GM19099 (cell line): ENCODE measurements around the gene INPP5A.

Source experiments
- POLR2A ChIP-seq: IDR thresholded peaks from 3 replicates; pipeline ENCODE4 v1.6.1; 2011; ENCODE audit warnings: low read depth; ENCODE audit not compliant: insufficient read length; ENCODE audit errors: extremely low read depth

The INPP5A gene

DNA sequence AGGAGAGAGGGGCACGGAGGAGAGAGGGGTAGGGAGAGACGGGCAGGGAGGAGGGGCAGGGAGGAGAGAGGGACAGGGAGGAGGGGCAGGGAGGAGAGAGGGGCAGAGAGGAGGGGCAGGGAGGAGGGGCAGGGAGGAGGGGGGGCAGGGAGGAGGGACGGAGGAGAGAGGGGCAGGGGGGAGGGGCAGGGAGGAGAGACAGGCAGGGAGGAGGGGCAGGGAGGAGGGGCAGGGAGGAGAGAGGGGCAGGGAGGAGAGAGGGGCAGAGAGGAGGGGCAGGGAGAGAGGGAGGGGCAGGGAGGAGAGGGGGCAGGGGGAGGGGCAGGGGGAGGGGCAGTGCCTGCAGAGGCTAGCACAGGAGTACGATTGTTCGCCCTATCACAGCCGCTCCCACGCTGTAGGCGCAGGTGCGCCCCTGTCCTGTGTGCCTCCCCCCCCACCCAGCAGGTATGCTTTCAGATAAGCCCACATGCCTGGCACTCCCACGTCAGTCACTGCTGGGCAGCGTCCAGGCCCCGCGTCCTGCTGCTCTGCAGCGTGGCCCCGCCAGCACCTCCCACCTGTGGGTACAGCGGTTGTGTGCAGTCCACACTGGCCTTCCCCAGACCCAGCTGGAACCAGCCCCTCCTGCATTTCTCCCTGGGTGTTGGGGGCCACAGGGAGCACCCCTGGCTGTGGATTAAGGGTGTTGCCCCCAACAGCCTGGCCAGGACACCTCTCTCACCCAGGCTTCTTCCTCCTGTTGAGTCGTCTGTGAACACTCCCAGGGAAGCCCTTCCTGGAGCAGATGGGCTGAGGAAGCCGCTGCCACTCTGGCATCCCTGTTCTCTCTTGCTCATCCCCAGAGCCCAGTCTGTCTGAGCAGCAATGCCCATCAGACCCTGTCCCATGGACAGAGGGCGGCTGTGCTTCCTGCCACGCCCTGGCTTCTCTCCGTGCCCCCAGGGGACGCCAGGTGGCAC is 237.6 kb downstream of the INPP5A start:
- TF ChIP-seq POLR2A = no peak

DNA sequence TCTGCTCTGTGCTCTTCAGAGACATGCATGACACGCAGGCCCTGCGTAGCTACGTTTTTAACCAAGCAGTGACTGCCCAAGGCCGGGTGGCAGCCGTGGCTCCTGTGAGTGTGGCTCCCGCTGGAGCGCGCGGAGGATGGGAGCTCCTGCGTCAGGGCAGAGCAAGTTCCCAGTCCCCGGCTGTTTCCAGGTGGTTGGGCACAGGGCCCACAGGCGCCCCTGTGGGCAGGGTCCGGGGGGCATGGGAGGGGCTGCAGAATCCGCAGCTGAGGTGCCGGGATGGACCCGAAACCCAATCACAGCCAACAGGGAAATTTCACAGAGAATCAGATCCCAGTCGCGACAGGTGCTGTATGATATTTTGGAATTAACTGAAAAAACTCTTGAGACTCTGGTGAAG is 238.6 kb downstream of the INPP5A start:
- no peak for TF ChIP-seq POLR2A

DNA sequence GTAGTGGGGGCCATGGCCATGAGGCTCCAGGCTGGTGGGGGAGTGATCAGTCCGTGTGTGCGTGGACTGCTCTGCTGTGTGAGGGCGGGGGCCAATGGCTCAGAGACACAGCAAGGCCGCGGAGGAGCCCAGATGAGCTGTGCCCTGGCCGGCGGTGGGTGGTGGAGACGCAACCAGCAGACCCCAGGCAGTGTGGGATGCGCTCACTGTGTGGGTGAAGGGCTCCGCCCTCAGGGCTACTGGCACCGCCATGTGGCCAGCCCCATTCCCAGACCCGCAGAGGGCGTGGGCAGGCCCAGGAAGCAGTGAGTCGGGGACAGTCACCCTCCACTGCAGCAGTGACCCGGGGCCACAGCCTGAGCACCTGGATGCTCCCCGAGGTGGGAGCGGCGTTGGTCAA is 239.2 kb downstream of the INPP5A start:
- no peak for TF ChIP-seq POLR2A

DNA sequence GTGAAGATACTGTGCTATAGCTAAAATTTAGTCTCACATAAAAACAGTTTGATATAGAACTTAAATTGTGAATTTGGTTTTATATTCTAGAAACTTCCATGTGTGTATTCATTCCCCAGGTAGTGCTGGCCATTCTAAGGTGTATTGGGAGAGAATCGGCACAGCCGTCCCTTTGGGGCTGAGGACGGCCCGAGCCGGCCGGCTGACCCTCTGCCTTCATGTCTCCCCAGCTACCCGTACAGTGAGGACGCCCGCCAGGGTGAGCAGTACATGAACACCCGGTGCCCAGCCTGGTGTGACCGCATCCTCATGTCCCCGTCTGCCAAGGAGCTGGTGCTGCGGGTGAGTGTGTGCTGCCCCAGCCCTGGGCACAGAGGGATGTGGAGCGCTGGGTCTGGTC is 239.9 kb downstream of the INPP5A start:
- TF ChIP-seq POLR2A = no peak

DNA sequence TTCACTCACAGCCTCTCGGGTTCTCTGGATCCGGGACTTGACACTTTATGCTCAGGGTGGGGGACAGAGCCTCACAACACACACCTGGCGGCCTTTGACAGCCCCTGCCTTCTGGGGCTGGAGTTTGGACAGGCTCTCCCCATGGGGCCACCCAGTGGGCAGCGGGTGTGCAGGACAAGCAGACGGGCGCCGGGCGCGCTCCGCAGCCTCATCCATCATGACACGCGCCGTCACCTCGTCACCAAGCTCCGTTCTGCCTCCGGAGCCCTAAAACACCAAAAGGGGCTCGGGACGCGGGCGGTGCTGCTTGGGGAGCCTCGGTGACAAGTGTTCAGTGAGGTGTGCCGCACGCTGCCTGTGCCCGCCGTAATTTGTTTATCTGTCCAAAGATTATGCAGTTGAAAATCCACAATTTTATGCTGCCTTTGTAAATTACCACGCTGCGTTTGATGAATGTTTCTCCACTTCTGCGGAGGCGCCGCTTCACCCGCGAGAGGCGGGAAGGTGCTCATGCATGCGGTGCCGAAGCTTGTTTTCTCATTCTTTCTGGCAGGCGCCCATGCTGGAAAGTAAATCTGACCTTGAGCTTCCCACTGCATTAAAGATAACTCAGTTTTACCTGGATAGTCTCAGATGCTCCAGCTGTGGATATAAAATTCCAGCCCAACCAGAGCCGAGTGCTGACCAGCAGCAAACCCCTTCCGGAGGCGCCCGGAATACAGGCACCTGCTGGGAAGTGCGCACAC is 242.1 kb downstream of the INPP5A start:
- no peak for TF ChIP-seq POLR2A

DNA sequence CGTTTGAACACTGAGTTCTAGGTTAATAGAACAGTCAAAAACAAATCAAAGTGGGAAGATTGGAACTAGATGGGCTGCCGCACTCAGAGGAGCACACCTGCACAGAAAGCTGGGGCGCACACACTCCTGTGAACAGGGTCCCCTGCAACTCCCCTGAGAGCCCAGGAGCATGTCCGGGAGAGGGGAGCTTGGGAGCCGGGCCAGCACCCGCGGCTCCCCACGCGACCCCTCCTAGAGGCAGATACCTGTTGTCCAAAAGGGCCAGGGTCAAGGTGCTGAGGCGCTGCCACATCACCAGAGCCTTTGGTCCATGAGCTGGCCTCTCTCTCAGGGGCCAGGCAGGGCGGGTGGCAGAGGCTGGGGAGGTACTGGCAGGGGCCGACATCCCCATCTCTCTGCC is 242.8 kb downstream of the INPP5A start:
- no peak for TF ChIP-seq POLR2A

DNA sequence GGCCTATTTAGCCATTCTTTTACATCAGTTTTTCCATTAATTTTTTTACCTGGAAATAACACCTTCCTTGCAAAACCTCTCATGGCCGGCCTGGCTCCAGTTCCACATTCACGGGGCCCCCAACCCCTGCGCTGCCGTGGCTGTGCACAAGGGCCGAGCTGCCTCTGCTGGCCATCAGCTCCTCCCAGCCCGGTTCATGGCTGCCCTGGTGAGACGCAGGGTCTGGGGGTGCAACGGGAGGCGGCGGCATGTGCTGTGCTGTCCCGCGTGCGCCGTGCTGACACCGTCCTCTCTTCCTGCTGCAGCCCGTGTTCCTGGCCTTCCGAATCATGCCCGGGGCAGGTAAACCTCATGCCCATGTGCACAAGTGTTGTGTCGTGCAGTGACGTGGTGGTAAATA is 244.0 kb downstream of the INPP5A start:
- no peak for TF ChIP-seq POLR2A

DNA sequence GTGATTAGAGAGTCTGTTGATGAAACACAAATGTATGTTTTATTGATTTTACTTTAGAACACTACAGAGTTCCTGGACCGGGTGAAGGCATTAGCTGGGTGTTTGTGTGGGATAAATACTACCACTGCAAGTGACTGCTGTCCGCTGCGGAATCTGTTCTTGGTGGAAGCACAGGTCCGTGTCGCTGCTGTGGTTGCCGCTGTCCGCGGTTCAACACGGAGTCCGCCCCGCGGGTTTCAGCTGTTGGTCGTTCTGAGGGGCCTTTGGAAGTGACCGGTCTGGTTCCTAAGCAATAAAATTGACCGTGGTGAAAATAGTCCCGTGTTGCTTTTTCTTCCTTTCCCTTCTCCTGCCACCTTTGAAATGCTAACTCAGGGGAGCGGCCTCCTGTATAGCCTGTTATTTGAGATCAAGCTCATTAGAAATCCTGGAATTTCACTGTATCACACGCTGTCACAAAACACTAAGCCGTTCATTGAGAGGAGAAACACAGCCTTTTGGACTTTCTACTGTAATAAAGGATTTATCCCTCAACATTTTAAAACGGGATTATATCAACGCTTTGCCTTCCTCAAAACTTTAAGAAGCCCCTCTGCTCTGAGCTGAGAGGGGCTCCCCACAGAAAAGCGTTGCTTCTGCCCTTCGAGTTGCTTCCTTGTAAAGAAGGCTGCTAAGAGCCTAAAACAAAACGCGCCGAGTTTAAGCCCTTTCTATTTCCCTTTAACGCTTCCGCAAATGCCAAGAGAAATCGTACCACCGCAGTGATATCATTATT is 245.8 kb downstream of the INPP5A start:
- no peak for TF ChIP-seq POLR2A

DNA sequence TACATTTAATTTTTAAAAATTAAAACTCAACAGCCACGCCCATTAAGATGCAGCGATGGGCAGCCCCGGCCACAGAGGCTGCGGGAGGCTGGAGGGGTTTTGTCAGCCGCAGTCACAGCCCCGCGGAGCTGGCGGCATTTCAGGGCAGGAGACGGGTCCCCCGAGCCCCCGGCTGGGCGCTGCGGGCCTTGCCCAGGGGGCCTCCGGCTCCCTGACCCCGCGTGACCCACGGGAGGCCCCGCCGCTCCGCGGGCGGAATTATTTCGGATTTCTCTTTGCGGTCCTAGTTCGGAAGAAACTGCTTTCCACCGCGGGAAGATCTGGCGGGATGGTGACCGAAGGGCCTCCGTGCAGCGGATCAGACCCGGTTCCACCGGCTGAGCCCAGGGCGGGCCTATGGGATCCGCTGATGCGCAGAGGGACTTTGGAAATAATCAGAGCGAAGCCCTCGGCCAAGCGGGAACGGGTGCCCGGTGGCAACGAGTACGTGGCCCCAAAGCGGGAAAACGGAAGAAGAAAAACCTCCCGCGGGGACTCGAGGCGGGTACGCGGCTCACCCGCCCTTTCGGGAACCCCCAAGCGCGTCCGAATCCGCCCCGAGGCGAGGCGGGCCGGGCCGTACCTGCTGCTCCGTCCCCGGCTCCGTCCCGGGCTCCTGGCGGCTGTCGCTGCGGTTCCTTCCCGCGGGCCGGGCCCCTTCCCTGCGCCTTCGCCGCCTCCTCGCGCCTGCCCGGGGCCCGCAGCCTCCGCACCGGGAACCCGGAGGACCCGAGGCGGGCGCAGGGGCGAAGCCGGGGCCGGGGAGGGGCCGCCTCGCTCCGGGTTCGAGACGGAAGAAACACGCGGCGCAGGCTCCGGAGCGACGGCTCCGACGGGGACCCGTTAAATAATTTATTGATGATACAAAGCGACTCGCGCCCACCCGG is 246.6 kb downstream of the INPP5A start:
- no peak for TF ChIP-seq POLR2A

DNA sequence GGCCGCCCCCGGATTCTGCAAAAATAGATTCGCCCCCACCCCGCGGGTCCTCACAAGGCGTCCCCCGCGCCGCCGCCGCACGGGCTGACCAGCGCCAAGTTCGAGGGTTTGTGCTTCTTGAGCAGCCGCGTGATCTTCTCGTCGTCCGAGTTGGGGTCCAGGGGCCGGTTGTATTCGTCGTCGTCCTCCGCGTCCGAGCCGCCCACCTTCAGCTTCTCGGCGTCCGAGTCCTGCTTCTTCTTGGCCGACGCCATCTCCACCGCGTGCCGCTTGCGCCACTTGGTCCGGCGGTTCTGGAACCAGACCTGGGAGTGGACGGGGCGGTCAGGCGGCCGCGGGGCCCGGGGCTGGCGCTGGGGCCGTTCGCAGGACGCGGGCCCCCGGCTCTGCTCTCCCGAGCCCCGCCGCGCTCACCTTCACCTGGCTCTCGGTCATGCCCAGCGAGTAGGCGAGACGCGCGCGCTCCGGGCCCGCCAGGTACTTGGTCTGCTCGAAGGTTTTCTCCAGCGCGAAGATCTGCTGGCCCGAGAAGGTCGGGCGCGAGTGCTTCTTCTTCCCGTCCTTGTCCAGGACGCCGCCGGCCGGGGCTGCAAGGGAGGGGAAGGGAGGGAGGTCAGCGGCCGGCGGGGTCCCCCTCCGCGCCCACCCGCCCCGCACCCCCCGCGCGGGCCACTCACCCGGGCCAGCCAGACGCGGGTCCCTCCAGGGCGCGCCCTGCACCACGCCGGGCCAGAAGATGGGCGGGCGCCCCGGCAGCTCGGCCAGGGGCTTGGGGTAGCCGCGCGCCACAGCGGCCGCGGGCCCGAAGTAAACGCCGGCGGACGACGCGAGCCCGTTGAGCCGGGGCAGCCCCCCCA is 247.5 kb downstream of the INPP5A start:
- no peak for TF ChIP-seq POLR2A

DNA sequence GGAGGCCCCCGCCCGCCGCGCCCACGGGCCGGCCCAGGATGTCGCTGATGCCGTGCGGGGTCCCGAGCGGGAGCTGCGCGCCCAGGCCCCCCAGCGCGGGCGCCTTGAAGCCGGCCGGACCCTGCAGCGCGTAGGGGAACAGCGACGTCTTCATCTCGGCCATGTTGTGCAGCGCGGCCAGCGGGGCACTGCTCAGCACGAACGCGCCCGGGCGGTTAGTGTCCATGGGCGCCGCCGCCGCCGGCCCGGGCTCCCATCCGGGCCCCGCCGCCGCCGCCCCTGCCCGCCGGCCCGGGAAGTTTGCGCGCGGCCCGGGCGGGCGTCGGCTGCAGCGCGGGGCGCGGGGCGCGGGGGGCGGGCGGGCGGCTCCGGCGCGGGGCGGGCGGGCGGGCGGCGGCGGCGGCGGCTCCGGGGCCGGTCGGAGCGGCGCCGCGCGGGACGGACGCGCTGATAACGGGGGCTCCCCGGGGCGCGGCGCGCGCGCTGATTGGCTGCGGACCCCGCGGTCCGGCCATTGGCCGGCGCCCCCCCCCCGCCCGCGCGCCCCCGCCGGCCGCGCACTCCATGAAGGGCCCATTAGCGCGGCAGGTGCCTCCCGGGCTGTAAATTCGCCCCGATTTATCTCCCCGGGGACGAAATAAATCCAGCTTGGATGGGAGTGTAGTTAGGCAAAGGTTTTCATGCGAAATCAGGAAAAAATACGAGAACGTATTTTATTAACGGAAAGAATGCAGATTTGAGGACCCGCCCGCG is 248.3 kb downstream of the INPP5A start, which contains the start of gene NKX6-2:
Gene NKX6-2 (minus strand): TSS at position 425 of the 753 bp plus-strand sequence. CDS start 199 bp downstream, at position 226.
- no peak for TF ChIP-seq POLR2A

DNA sequence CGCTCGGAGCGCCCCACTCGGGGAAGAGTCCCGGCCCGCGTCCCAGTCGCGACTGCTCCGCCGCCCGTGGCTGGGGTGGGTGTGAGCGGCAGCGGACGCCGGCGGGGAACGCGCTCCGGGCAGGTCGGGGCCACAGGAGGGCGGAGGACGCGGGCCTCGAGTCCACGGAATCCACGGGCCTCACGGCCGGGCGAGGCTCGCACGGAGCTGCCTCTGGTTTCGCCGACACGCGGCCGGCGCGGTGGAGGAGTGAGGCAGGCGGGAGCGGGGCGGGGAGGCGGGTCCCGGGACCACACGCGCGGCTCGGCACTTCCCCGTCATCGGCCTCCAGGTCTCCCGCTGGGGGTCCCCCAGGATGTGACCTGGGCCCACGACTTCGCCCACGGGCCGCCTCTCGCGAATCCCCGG is 248.9 kb downstream of the INPP5A start:
- TF ChIP-seq POLR2A = no peak
